Stomach (tissue), 4 donors: ENCODE data around the gene PLXNA2.

Source experiments
- POLR2A ChIP-seq, 4 donors: fragments of 450-650 bp; IDR thresholded peaks; one replicate each; pipeline ENCODE4 v1.6.1; 2016; ENCODE audit warnings: antibody characterized with exemption in 4 of 4, control low read depth in 2 of 4, mild to moderate bottlenecking in 1 of 4, moderate library complexity in 1 of 4
- TF ChIP-seq, protein P1 (sequence below), 7 experiments: fragments of 450-650 bp in 4 of 7; fragments of 200-600 bp in 3 of 7; sonication (generic) in 3 of 7; IDR thresholded peaks; one replicate each; pipeline ENCODE4 v1.5.1; 2016 to 2019; ENCODE audit warnings: antibody characterized with exemption in 7 of 7, control low read depth in 2 of 7, mild to moderate bottlenecking in 1 of 7

DNA sequence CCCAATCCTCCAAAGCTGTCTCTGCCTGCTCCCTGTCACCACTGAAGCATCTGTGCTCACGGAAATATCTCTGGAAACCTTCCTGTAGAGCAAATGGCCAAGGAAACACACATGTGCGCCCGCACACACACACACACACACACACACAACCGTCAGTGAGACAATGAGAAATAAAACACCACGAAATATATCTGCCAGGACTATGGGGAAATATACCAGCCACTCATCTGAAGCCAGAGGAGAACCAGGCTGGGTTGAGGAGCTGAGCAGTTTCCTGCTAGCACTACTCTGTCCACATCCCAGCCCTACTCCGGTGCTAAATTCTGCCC is 25.1 kb upstream of the PLXNA2 start:
- TF ChIP-seq, protein P1, sequence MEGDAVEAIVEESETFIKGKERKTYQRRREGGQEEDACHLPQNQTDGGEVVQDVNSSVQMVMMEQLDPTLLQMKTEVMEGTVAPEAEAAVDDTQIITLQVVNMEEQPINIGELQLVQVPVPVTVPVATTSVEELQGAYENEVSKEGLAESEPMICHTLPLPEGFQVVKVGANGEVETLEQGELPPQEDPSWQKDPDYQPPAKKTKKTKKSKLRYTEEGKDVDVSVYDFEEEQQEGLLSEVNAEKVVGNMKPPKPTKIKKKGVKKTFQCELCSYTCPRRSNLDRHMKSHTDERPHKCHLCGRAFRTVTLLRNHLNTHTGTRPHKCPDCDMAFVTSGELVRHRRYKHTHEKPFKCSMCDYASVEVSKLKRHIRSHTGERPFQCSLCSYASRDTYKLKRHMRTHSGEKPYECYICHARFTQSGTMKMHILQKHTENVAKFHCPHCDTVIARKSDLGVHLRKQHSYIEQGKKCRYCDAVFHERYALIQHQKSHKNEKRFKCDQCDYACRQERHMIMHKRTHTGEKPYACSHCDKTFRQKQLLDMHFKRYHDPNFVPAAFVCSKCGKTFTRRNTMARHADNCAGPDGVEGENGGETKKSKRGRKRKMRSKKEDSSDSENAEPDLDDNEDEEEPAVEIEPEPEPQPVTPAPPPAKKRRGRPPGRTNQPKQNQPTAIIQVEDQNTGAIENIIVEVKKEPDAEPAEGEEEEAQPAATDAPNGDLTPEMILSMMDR (IDR thresholded peaks at IDR 0.05): no peak
- no peak for TF ChIP-seq POLR2A (IDR thresholded peaks at IDR 0.05)
